Left renal pelvis (tissue), 4 donors: ENCODE data around the gene LYPD6B. TPM values are rescaled to one million over a fixed set of nuclear protein-coding genes. Genes with fewer than 3 reads are reported as not detected.

Experiments used
- DNase-seq, 4 donors: peaks; one replicate each; pipeline ENCODE4 v3.0.0-alpha.2; 2013; ENCODE audit warnings: low read depth in 4 of 4, low spot score in 3 of 4
- polyA plus RNA-seq, 4 donors: library from polyadenylated mRNA; unstranded; fragments of 120-200 nt; gene quantifications; one replicate each; pipeline ENCODE4 v1.2.1, GENCODE V29; 2013; ENCODE audit not compliant: insufficient read length in 4 of 4

Gene LYPD6B
- polyA plus RNA-seq, 4 donors = 0.52 to 35.7 (median 31.3) TPM

GRCh38 chr2:149184991-149185390, 146.5 kb downstream of the LYPD6B start:
- DNase-seq = no peak

DNA sequence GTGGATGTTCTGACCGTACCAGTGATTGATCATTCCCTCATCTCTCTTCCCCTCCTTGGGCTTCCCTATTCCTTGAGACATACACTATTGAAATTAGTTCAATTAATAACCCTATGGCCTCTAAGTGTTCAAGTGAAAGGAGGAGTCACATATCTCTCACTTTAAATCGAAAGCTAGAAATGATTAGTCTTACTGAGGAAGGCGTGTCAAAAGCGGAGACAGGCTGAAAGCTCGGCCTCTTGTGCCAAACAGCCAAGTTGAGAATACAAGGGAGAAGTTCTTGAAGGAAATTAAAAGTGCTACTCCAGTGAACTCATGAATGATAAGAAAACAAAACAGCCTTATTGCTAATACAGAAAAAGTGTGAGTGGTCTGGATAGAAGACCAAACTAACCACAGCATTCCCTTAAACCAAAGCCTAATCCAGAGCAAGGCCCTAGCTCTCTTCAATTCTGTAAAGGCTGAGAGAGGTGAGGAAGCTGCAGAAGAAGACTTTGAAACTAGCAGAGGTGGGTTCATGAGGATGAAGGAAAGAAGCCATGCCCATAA, 147.5 kb downstream of the LYPD6B start:
- no peak for DNase-seq

GRCh38 chr2:149187057-149187456, 148.6 kb downstream of the LYPD6B start:
- DNase-seq = no peak

DNA sequence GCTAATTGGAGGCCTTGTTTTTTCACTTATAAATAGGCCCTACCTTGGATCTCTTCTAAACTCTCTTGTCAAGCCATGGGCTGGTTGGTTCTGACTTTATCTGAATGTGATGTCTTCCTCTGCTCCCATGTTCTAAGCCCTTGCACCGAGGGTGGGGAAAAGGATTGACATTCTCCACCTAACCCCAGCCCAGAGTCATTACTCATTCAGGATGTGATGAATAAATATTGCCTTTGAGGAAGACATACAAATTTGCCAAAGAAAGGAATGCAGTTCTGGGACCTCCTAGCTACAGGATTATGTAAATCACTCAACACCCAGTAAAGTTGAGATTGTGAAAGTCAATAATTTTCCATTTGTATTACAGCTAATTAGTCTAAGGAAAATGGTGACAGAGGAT, 149.8 kb downstream of the LYPD6B start:
- DNase-seq = no peak

GRCh38 chr2:149189769-149190168, 151.3 kb downstream of the LYPD6B start:
- no peak for DNase-seq

- no peak for DNase-seq
These were observed 153.4 kb downstream of the LYPD6B start for GRCh38 chr2:149191915-149192314.

- no peak for DNase-seq
These were observed 153.9 kb downstream of the LYPD6B start for GRCh38 chr2:149192427-149192826.

- DNase-seq = no peak
These were observed 161.6 kb downstream of the LYPD6B start for GRCh38 chr2:149200109-149200520.

DNA sequence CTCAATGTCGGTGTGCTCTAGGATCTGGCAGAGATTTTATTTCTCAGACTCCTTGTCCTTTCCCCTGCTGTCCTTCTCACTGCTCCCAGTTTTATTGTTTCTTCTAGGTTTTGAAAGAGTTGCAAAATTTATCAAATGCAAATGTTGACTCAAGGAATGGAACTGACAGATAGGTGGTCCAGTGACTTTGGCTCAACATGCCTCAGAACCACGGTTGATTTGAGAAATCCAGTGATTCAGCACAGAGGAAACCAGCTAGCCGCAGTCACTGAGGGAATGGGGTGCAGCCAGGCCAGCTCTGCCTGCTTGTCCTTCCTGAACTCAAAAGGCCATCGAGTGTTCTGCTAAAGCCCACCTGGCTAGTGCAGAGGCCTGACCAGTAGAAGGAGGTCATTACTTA, 166.2 kb downstream of the LYPD6B start:
- DNase-seq = no peak

DNA sequence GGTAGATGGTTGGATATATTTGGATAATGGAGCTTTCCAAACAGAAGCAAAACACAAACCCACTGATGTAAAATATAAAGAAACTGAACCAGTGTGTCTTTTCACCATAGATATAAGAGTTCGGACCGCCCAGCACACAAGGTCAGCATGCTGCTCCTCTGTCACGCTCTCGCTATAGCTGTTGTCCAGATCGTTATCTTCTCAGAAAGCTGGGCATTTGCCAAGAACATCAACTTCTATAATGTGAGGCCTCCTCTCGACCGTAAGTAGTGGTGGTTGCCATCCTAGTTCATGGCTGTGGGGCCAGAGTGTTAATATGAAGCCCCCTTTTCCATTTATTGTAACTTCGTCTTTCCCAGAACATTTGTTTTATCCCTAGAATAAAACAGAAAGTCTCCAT, 166.6 kb downstream of the LYPD6B start:
- DNase-seq = no peak

DNA sequence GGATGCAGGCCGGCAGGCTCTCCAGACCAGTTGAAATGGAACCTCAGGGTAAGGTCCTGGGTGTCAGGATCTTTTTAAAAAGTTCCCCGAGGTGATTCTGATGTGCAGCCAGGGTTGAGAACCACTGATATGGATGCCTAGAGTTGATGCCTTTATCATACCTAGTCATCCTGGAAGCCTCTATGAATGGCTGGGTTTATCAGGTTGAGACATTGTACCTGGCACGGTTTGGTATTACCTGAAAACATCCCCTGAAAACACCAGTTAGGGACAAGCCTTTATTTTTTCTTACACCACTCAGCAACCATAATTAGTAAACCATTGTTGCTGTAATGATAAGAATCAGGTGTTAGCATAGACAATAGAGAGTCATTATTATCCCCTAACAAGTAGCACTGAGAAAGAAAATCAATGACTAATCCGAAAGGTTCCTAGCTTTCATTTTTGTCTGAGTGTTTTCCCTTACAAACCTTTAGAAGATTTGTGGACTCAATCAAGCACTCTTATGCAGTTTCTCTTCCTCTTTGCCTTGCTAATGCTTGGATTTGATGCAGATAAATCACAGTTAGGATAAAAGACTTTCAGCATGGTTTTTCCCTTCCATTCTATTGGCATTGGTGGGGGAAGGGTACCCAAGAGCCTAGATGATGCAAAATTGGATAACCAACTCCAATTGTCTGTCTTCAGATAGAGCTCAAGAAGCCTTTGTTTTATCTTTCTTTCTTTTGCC, 175.4 kb downstream of the LYPD6B start:
- DNase-seq = no peak

- no peak for DNase-seq
These were observed 180.0 kb downstream of the LYPD6B start for GRCh38 chr2:149218497-149218896.

- no peak for DNase-seq
These were observed 181.4 kb downstream of the LYPD6B start for GRCh38 chr2:149219856-149220255.

DNA sequence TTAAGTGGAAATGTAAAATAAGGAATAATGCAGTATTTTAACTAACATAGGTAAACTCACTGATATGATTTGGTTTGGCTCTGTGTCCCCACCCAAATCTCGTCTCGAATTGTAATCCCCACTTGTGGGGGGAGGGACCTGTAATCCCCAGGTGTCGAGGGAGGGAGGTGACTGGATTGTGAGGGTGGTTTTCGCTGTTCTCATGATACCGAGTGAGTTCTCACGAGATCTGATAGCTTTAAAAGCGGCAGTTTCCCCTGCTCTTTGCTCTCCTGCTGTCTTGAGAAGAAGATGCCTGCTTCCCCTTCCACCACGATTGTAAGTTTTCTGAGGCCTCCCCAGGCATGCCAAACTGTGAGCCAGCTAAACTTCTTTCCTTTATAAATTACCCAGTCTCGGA, 182.5 kb downstream of the LYPD6B start:
- DNase-seq = no peak

DNA sequence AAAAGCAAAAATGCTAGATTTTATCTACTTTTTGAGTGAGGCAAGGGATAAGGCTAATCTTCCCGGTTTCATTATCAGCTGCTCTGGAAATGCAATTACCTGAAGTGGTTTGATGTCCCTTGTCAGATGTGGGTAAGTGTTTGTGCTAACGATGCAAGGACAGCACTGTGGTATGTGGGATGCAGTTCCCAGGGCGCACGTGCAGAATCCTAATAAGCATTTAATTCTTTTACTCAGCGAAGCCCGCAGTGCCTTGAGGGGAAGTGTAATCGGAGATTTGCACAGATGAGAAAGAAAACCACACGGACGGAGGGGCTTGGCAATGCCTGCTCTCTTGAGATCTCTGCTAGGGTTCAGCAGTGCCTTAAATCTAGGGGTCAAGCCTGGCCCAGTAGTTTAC, 183.4 kb downstream of the LYPD6B start:
- DNase-seq = peak in 1 of 4 donors; percentile 36

DNA sequence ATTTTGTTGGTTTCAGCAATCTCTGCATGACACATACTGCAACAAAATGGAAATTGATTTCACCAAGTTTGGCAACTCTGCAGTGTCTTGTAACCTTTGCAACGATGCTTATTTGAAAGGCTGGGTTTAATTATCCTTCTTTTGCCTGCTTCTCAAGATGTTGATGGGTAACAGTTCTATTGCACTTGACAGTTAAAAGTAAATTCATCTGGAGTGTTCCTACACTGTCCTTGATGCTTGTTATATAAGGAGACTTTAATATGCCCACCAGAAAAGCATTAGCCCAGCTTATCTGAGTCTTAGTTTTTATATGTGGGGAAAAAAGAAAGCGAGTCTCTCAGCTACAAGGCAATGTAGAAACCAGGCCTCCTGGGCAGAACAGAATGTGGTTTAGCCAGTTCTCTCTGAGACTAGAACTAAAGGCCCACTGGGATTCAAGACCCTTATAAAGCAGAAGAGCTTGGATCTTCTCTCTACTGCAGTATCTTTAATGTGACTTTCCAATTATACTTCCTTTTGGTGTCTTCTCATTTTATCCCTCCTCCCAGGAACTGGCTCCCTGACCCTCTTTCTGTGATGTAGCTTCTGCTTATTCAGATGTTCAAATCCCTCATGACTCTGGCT, 185.1 kb downstream of the LYPD6B start:
- no peak for DNase-seq

DNA sequence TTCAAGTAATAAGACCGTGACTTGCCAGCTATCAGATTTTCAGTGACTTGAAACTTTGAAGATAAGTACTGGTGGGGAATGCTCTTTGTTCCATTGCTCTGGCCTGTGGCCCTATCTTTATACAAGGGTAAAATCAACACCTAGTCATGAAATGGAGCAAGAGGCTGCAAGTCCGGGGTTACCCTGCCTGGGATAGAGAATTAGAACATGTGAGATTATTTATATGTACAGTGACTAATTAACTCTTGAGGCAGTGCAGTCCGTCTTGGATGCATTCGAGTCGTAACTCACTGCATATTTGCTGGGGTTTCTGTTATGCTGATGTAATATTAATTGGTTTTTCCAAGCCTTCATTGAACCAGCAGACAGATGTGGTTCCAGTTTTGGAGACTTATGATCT, 186.0 kb downstream of the LYPD6B start:
- no peak for DNase-seq

DNA sequence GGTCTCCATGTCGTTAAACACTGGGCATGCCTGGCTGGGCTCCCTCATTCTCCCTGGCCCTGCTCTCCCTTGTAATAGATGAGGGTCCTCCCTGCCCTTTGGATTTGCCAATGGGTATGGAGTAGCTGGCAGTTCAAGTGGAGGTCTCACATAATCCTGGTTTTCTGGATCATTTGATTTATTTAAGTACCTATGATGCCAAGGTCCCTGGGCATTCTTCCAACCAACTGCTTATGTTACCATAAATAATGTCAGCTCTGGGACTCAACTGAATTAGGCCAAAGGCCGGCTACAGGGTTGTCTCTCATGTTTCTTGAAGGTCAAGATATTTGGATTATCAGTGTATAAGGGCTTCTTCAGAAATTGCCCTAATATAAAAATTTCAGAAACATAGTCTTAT, 186.9 kb downstream of the LYPD6B start:
- DNase-seq = no peak

GRCh38 chr2:149226790-149227189, 188.3 kb downstream of the LYPD6B start:
- DNase-seq = no peak

- no peak for DNase-seq
These were observed 197.4 kb downstream of the LYPD6B start for GRCh38 chr2:149235816-149236375.

DNA sequence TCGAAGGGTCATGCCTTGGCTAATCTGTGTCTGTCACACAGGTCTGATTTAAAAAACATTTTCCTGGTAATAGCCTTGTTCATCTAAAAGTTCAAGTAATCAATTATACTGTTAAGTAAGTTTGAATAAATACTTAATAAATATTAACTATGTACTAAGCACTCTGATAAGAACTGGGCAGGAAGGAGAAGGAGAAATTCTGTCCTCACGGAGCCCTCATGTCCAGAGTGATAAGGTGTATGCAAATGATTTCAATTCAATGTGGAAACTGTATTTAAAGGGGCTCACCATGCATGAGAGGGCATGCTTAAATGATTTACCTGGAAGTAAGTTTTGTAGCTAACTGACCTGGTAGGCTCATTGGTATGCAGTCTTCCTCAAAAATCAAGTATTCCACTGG, 197.9 kb downstream of the LYPD6B start:
- DNase-seq = no peak

DNA sequence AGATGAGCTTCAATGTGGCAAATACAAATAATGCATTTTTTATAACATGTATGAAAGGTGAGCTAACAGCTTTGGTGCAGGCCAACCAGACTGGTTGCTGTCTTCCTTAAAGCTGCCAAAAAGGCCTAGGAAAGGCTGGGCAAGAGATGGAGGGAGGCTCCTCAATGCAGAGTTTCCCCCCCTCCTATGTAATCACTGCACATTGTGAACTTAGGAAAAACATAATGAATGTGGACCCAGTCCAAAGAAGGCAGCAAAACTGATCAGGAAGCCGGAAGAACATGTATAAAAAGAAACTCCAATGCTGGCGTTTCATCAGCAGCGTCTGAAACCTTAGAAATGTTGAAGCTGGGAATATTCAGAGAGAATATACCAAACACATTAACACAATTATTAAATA, 207.7 kb downstream of the LYPD6B start:
- DNase-seq = no peak
